CD4-positive, alpha-beta T cell treated with Interleukin-10 for 1 hour (primary cell): Measurements from ENCODE around the gene CARTPT.

Source experiments
- DNase-seq: peaks from one replicate; pipeline ENCODE4 v3.0.0-alpha.2; 2020

The CARTPT gene

GRCh38 chr5:71738662-71739361 lies 19.7 kb downstream of the CARTPT start:
- no peak for DNase-seq

GRCh38 chr5:71740015-71740753 lies 21.1 kb downstream of the CARTPT start:
- DNase-seq: no peak

GRCh38 chr5:71743155-71743554 lies 24.1 kb downstream of the CARTPT start:
- DNase-seq: no peak

- DNase-seq: no peak
Measured at GRCh38 chr5:71744009-71744790, 25.1 kb downstream of the CARTPT start.

- DNase-seq: no peak
Measured at GRCh38 chr5:71747182-71747581, 28.1 kb downstream of the CARTPT start.

- no peak for DNase-seq
Measured at GRCh38 chr5:71748360-71748759, 29.3 kb downstream of the CARTPT start.

GRCh38 chr5:71751422-71751821 lies 32.3 kb downstream of the CARTPT start:
- no peak for DNase-seq

- no peak for DNase-seq
Measured at GRCh38 chr5:71752441-71753190, 33.5 kb downstream of the CARTPT start.

GRCh38 chr5:71757590-71758543 lies 38.8 kb downstream of the CARTPT start:
- DNase-seq: peak; percentile 53

- DNase-seq: no peak
Measured at GRCh38 chr5:71762826-71763225, 43.8 kb downstream of the CARTPT start.

- DNase-seq: no peak
Measured at GRCh38 chr5:71767661-71768060, 48.6 kb downstream of the CARTPT start.

GRCh38 chr5:71769287-71769686 lies 50.2 kb downstream of the CARTPT start:
- no peak for DNase-seq

- DNase-seq: no peak
Measured at GRCh38 chr5:71770381-71770780, 51.3 kb downstream of the CARTPT start.
